A172 (cell line): ENCODE results near the gene FLOT1. TPM values are rescaled to one million over a fixed set of nuclear protein-coding genes. Genes with fewer than 3 reads are reported as not detected.
A peak's percentile ranks its signal among the peaks of the same experiment; 100 is the strongest.

ENCODE experiments used
- DNase-seq: peaks from one replicate; pipeline ENCODE4 v3.0.0-alpha.2; 2015; ENCODE audit warnings: low spot score
- total RNA-seq: library from RNA; depleted of rRNA; stranded (reverse); fragments of >200 nt; shearing (Covaris generic); gene quantifications from 2 replicates; pipeline ENCODE4 v1.2.3, GENCODE V29; 2014; rRNA removed

The FLOT1 gene, protein sequence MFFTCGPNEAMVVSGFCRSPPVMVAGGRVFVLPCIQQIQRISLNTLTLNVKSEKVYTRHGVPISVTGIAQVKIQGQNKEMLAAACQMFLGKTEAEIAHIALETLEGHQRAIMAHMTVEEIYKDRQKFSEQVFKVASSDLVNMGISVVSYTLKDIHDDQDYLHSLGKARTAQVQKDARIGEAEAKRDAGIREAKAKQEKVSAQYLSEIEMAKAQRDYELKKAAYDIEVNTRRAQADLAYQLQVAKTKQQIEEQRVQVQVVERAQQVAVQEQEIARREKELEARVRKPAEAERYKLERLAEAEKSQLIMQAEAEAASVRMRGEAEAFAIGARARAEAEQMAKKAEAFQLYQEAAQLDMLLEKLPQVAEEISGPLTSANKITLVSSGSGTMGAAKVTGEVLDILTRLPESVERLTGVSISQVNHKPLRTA
- total RNA-seq, result 163 and 165 TPM in 2 replicates

DNA sequence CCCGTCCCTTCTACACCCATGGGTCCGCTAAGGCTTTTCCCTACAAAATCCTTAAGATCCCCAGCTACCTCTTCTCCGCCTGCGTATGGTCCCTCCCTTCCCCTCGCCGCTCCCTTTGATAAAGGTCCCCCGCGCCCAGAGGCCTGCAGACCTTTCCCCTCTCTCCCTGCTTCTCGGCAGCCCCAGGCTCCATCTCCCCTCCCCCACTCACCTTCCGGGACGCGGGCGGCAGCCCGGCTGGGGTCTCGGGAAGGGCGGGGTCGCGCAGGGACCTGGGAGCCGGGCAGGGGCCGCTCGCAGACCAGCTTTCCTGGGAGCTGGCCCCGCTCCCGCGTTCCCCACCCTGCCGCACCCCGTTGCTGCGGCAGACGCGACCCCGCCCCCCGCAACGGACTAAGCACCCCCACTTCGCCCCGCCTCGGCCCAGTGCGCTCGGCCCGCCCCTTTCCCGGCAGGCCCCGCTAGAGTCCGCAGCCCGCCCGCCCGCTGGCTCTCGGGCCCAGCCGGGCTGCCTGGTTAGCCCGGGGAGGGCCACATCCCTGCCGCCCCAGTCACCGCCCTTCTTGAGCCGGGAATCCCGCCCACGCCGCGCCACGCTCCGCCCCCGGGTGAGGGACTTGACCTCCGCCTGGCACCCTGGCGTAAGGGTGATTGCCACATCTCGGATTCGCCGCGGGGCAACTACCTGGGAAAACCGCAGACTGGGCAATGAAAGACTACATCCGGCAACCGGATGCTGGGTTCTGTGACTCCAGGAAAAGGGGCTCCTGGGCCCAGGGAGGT lies at the start of gene FLOT1:
Gene FLOT1, minus strand, starts transcription at position 372 of the 783 bp plus-strand sequence. CDS start 498 bp downstream, outside the sequence.
- DNase-seq, result peak; percentile 93

GRCh38 chr6:30790724-30791383 lies 48.4 kb upstream of the FLOT1 start:
- no peak for DNase-seq

DNA sequence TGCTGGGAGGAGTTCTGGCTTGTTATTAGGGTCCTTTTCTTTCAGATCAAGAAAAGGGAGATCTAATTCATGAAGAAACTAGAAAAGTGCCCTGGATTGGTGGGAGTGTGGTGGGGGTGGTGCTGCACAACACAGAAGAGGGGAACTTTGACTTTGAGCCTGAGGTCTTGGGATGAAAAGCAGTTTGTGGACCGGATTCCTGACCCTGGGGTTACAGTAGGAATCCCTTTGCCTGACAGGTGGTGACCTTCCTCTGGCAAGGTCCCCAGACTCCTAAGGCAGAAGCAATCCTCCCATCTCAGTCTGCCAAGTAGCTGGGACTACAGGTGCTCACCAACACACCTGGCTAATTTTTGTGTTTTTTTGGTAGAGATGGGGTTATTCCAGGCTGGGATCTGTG lies 47.1 kb upstream of the FLOT1 start:
- DNase-seq, result no peak

DNA sequence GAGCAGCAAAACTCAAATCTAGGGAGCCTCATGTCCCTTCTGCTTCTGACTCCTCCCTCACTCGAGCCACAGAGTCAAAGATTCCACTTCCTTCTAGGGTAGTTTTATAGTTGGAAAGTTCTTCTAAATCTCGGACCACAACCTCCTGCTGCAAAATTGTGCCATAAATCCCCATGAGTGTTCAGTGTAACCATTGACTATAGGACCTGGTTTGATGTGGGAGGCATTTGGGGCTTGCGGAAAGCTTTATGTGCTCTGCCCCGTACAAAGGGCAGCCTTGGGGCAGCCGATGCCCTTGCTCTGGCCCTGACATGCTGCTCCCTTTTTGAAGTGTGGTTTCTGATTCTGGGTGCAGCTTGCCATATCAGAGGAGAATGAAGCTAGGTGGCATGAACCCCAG lies 45.5 kb upstream of the FLOT1 start:
- no peak for DNase-seq

DNA sequence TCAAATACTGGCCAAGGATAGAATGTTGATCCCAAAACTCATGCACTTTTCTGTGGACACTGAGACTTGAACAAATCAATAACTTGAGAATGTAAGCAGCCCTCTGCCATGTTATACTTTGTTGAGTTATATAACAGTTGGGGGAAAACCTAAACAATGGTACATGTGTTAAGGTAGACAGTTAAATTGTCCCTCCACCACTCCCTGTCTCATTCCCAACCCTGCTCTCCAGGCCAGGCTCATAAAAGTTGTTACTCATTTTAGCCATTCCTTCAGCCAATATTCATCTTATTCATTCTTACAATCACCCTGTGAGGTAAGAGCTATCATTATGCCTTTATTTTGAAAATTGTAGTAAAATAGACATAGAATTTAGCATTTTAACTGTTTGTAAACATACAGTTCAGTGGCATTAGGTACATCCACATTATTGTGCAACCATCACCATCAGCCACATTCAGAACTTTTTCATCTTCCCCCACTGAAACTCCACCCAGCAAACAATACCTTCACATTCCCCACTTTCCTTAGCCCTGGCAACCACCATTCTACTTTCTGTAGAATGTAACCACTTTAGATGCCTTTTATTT lies 40.0 kb upstream of the FLOT1 start:
- DNase-seq, result peak; percentile 73

DNA sequence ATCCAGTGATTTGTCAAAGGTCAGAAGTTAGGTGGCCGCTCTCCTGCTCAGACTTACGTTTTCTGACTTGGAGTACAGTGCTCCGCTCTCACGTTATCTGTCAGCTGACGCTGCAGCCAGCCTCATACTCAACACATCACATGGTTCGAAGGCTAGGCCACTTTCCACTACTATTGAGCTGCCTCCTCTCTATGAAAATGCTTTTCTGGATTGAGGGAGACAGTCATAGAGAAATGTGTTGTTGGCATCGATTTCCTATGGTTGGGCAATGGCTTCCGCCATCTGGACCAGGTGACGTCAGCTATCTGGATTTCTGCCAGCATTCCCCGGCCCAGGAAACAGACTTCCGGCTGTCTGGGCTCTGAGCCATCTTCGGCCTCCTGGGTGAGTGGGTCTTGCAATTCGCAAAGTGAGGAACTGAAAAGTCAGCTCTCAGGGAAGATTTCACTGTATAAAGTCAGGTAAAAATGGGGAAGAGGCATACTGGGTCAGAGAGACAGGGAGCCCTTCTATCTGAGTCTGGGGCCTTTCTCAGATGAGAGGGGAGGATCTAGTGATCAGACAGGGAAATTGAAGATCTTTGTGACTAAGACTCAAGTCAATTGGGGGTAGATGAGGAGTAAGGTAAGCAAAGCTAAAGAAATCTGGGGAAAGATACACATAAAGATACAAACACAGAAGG lies 39.4 kb upstream of the FLOT1 start:
- peak; percentile 96 for DNase-seq

DNA sequence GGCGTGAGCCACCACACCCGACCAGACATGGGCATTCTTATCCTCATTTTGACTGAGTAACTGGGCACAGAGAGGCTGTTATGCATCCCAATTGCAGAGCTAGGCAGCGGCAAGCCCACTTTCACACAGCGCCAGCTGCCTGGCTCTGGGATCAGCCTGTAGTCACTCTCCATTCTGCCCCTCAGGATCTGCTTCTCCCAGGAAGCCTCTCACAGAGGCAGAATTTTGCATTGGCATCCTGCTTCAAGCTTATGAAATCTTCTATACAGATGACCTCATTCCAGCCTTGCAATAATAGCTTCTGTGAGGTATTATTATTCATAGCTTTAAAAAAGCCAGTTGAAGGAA lies 38.9 kb upstream of the FLOT1 start:
- no peak for DNase-seq

- DNase-seq, result no peak
Observed at GRCh38 chr6:30780642-30780920, 38.1 kb upstream of the FLOT1 start.

DNA sequence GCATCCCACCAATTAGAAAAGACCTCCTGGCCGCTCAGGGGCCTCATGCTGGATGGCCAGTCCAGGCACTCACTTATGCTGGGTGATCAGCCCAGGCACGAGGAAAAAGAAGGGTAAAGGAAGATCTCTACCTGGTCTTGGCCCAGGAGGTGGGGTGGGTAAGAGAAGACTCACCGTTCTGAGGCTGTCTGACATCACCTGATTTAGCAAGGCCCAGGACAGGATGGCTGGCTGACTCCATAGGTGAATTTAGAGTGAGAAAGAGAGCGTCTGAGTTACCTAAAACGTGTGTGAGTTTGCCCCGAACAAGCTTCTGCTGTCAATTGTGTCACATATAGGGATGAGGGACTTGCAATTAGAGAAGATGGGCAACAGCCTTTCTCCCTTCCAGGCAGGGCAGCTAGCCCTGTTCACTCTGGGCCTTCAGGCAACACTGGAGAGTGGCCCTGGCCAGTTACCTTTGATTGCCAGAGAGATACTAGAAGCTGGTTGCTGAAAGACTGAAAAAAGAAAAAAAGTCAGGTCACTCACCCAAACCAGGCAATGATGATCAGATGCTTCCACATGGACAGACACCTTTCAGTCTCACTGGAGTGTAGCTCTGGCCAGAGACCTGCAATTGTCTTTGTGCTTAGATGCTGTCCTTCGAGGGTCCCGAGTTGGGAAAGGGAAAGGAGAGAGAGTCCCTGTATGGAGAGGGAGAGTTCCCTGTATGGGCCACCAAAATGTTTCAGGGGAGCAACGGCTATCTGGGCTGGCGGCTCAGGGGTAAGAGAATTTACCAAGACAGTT lies 37.6 kb upstream of the FLOT1 start:
- no peak for DNase-seq

DNA sequence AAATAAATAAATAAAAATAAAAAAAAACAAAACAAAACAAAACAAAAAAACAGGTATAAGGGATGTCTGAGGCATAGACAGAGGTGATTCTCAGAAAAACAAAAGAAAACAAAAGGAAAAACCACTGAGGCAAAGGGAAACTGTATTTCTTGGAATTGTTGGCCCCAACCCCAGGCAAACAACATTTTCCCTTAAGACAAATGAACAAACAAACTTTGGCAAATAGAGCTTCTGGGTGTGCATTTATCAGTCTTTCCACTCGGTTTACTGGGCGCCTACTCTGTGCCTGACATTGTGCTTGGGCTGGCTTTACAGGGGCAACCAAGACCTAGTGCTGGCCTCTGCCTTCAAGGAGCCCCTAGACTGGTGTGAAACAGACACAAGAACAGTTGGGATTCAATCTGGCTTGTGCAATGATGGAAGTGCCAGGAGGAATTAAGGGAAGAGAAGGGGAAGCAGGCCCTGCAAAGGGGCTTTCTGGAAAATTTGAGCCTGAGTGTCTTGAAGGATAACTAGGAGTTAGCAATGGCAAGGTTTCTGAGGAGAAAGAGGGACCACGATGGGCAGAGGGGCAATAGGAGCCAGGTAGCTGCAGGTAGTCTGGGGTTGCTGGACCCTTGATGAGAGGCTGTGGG lies 35.6 kb upstream of the FLOT1 start:
- no peak for DNase-seq

GRCh38 chr6:30777155-30777485 lies 34.6 kb upstream of the FLOT1 start:
- DNase-seq, result no peak

GRCh38 chr6:30776390-30777154 lies 34.1 kb upstream of the FLOT1 start:
- DNase-seq, result no peak

DNA sequence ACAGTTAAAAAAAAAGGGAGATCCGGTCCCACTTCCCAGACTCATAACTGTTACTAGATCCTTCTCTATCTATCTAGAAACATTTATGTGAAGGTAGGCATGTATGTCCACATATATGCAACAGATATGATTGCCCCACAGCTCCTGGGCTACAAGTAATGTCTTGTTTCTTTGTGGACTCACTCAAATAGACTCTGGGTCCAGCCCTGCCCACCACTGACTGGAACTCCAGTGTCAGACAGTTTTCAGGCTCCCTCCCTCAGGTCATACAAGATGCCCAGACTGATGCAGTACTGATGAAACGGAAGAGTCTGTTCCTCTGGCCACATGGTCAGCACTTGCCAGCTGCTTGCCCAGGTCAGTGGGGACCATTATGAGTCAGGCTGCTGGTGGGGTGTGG lies 32.6 kb upstream of the FLOT1 start:
- DNase-seq, result no peak

DNA sequence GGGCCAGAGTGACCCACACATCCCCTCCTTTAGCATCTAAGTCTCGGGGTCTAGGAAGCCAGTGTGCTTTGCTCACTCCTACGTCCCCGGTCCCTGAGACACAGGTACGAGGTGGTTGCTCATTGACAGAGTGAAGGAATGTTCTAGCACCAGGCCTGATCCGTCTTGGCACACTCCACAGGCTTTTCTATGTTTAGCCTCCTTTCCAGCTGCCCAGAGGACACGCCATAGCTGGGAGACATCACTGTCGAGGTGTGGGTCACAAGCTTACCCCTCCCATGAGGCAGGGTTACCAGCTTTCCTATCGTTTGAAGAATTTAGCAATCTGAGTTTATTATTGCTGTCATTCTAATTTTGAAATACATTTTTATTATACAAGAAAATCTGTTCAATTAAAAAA lies 32.2 kb upstream of the FLOT1 start:
- no peak for DNase-seq

DNA sequence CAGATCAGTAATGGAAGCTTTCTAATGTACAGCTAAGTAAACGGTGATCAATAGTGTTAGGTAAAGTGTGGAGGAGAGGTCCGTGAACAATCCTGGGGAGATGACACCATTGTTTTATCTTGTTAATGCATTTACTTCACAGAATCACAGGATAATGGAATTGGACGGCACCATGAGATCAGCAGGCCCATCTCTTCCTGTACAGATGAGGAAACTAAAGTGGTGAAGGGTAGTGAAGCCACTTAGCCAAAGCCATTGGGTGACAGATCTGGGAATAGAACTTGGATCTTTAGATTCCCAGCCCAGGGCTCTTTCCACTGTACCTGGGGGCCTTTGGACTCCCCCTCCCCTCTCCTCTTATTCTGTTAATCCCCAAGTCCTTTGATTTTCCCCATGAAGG lies 28.1 kb upstream of the FLOT1 start:
- DNase-seq, result no peak

DNA sequence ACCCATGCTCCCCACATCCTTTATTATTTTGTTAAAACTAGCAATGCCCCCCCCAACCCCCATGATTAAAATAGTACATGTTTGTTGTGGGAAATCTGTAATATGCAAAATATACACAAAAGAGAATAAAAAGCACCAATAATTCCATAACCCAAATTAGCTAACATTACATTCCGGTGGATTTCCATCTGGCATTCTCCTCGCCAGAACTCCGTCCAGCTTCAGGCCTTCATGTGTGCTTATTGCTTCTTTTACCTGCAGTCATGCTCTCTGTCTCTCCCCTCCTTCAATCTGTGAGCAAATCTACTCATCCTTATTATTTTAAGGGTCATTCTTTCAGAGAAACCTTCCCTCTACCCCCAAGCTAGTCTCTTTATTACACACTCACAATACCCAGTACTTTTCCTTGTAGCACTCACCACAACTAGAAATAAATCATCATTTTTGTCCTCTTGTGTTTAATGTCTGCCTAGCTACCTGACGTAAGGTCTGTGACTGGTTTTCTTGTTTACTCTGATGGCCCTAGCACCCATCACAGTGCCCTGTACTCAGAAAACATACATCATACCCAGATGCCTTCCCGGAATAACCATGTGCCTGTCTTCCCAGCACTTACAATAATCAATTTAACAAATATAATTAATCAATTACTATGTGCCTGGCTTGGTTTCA lies 27.5 kb upstream of the FLOT1 start:
- DNase-seq, result peak; percentile 57

DNA sequence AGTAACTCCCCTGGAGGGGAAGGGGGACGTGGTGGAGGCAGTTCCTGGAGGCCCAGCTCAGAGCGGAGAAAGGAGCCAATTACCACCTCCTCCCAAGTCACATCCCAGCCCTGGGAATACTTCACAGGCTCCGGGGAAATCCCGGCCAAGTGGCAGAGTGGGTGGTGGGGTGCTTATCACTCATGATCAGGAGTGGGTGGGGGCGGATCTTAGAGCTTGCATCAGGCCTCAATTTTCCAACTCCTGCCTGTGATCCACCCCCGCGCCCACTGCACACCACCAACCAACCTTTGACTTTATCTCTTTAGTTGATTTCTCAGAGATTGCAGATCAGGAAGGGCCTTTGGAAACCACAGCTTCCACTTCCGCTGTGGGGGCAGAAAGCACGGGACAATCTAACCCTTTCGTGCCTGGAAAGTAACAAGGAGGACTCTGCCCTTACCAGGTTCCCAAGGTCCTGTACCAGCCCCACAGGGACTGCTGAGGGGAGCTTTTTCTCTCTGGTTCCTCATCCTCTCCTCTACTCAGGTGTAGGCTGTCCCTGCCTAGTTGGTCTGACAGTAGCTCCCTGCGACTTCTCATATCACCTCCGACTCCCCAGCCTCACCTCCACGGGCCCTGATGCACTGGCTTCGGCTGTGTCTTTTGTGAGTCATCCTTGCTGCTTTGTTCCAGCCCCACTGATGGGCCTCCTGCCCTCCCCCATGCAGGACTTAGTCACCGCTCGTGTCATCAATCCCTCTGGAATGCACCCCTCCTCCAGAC lies 26.8 kb upstream of the FLOT1 start:
- peak; percentile 98 for DNase-seq

DNA sequence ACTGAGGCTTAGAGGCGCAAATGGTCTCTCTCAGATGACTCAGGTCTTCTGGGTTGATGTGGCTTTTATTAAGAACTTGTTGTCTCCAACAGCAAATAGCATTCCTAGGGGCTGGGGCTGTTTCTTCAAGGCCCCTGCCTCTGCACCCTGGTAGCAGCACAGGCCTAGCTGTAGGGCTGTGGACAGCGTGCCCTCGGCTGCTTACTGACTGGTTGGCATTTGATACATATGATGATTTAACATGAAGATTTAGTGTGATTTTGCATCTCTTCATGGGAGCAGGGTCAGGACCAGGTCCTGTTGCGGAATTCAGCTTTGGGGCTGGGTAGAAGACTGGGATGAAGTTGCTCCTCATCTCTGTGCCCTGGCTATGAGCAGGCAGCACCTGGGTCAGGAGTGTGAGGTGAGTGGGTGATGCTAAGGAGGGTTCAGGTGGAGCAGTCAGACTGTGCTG lies 26.2 kb upstream of the FLOT1 start:
- no peak for DNase-seq

DNA sequence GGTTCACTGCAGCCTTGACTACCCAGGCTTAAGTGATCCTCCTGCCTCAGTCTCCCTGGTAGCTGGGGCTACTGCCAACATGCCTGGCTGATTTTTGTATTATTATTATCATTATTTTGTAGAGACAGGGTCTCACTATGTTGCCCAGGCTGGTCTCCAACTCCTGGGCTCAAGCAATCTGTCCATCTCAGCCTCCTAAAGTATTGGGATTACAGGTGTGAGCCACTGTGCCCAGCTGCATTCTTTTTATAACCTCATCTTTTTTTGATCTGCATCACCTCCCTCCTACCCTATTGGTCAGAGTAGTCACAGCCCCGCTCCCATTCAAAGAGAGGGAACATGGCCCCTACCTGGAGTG lies 25.4 kb upstream of the FLOT1 start:
- DNase-seq, result no peak
